Globus pallidus (tissue), 1 donor: ENCODE data around the gene DCAF15.

Source experiments
- DNase-seq: peaks from one replicate; pipeline ENCODE4 v3.0.0-alpha.2; 2015; ENCODE audit warnings: low spot score

DCAF15 gene

GRCh38 chr19:13995017-13995728 lies 42.9 kb downstream of the DCAF15 start:
- no peak for DNase-seq

DNA sequence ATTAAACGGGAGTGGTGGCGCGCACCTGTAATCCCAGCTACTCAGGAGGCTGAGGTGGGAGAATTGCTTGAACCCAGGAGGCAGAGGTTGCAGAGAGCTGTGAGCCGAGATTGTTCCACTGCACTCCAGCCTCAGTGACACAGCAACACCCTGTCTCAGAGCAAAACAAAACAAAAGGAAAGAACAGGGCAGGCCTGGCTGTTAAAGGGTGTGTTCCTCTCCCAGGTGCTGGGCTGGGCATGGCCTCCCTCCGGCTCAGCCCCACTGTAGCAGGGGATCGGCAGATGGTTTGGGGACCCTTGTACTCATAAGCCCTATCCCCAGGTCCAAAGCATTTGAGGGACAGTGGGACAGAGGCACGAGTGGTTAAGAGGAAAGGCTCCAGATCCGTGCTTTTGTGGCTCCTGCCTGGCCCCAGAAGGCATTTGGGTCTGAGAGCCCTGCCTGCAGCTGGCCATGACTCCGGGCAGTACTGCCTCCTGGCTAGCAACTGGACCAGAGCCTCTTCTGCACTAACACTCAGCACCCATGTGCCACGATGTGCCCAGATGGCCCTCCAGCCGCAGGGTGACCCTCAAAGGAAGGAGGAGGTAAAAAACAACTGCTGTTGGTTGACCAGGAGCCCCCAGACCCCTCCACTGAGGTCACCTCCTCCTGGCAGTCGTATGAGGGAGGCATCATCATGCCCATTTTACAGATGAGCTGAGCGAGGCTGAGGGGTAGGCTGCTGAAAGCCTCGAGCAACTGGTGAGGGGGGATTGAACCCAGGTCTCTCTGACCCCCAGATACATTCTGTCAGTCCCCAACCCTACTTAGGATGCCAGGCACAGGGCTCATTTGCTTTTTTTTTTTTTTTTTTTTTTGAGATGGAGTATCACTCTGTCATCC lies 43.8 kb downstream of the DCAF15 start:
- no peak for DNase-seq

DNA sequence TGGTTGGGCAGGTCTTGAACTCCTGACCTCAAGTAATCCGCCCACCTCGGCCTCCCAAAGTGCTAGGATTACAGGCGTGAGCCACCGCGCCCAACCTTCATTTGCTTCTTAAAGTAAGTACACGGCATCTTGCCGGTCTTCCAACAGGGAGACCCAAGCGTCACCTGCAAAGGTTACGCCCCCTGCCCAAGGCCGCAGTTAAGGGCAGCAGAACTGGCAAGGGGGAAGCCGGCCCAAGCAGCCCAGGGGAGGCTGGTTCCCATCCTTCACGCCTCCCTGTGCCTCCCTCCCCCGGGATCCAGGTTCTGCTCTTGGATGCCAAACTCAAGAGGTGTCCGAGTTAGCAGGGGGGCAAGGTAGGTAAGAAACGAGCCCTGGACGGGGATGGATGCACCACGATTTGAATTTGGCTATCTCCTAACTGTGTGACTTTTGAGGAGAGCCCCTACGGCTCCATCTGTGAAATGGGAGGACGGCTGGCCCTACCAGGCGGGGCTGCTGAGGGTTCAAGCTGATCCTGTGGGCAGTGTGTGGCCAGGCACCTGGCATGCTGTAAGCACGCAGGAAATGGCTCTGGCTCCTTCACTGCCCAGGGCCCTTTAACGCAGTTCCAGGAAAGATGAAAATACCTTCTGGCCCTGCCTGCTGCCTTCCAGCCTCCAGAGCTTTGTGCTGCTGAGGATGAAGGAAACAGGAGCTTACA lies 44.8 kb downstream of the DCAF15 start:
- no peak for DNase-seq

- no peak for DNase-seq
Measured at GRCh38 chr19:13997631-13997962, 45.3 kb downstream of the DCAF15 start.

DNA sequence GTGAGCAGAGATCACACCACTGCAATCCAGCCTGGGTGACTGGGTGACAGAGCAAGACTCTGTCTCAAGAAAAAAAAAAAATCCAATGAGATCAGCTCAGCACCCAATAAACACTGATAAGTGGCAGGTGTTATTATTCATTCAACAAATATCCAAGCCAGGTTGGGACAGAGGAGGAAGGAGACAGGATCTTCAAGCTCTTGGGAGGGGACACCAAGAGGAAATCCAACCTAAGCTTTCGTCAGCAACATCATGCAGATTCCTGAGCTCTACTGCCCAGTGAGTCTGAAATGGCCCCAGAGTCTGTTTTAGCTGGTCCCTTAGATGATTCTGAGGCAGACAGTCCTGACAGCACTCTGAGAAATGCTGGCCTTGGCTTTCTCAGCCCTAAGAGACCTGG lies 46.1 kb downstream of the DCAF15 start:
- no peak for DNase-seq

DNA sequence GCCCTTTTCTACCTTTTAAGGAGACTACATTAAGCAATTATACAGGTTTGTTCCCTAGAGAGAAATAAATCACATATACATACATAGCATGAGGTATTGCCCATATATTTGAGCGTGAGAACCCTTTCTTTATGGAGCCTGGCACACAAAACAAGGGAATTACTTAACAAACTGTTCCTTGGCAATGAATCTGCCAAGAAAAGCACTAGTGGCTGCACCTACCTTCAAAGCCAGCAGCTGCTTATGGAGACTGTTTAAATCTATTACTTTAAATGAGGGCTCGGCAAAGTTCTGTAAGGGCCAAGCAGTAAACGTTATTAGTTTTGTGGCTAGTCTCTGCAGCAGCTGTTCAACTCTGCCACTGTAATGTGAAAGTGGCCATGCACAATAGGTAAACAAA lies 46.8 kb downstream of the DCAF15 start:
- no peak for DNase-seq

GRCh38 chr19:14000691-14001375 lies 48.5 kb downstream of the DCAF15 start:
- DNase-seq = no peak

DNA sequence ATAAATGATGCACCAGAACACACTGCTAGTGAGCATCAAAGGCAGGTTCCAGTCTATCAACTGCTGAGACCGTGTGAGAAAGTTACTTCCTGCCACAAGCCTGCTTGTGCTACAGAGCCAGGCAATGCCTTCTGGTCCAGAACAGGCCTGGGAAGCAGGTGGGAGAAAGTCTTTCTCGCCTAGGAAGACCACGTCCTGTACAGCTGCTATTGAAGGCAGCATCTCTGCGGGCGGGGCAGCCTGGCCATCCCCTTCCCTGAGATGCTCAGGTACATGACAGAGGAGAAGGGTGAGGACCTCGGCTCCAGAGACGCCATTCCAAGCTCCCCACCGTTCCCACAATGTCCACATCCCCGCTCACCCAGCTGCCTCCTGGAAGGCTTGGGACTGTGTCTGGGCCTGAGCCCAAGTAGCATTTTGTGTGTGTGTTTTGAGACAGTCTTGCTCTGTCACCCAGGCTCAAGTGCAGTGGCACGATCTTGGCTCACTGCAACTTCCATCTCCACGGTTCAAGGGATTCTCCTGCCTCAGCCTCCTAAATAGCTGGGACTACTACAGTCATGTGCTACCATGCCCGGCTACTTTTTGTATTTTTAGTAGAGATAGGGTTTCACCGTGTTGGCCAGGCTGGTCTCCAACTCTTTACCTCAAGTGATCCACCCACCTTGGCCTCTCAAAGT lies 50.4 kb downstream of the DCAF15 start:
- DNase-seq = no peak

GRCh38 chr19:14003251-14004055 lies 51.1 kb downstream of the DCAF15 start:
- no peak for DNase-seq

GRCh38 chr19:14004619-14005348 lies 52.5 kb downstream of the DCAF15 start:
- peak; percentile 77 for DNase-seq

GRCh38 chr19:14005349-14006084 lies 53.2 kb downstream of the DCAF15 start:
- peak; percentile 70 for DNase-seq

- DNase-seq = peak; percentile 100
Measured at GRCh38 chr19:14006085-14006765, 53.9 kb downstream of the DCAF15 start, which contains the start of gene RFX1. RFX1 (minus strand) TSS chr19:14006320; CDS start chr19:13993843, 12,477 bp downstream.

- no peak for DNase-seq
Measured at GRCh38 chr19:14006766-14007562, 54.7 kb downstream of the DCAF15 start.
